Adipocyte (in vitro differentiated cells): ENCODE results near the gene CLSTN2.

Source experiments
- DNase-seq: peaks from one replicate; pipeline ENCODE4 v3.0.0-alpha.2; 2015; ENCODE audit warnings: low read depth
- H3K27me3 ChIP-seq: replicated peaks from 2 replicates; pipeline ENCODE4 v1.7.0; 2013; ENCODE audit warnings: mild to moderate bottlenecking, low read length, moderate library complexity; ENCODE audit not compliant: control insufficient read depth, insufficient read depth
- H3K36me3 ChIP-seq: 2 replicates; pipeline ENCODE4 v1.7.0; 2013; ENCODE audit warnings: low read length, mild to moderate bottlenecking, moderate library complexity; ENCODE audit not compliant: control insufficient read depth, insufficient read depth, severe bottlenecking
- H3K4me1 ChIP-seq: 2 replicates; pipeline ENCODE4 v1.7.0; 2013; ENCODE audit warnings: mild to moderate bottlenecking, low read length, moderate library complexity; ENCODE audit not compliant: control insufficient read depth, insufficient read depth
- H3K4me3 ChIP-seq: 2 replicates; pipeline ENCODE4 v1.7.0; 2013; ENCODE audit warnings: mild to moderate bottlenecking, low read length, moderate library complexity
- H3K9ac ChIP-seq: 2 replicates; pipeline ENCODE4 v1.7.0; 2013; ENCODE audit warnings: mild to moderate bottlenecking, low read length, moderate library complexity
- H3K9me3 ChIP-seq: 2 replicates; pipeline ENCODE4 v1.7.0; 2013; ENCODE audit warnings: mild to moderate bottlenecking, low read length, moderate library complexity; ENCODE audit not compliant: control insufficient read depth

Gene CLSTN2

GRCh38 chr3:140203510-140203909 is 268.5 kb downstream of the CLSTN2 start:
- H3K36me3 ChIP-seq: no peaks in the 10 kb centered on the region
- H3K9me3 ChIP-seq: no peaks in the 10 kb centered on the region
- no peaks in the 10 kb centered on the region for H3K4me1 ChIP-seq
- peaks cover 30% of the 10 kb centered on the region for H3K27me3 ChIP-seq
- no peak for DNase-seq
- no peak overlapping the region for H3K9ac ChIP-seq
- H3K4me3 ChIP-seq: no peak overlapping the region

DNA sequence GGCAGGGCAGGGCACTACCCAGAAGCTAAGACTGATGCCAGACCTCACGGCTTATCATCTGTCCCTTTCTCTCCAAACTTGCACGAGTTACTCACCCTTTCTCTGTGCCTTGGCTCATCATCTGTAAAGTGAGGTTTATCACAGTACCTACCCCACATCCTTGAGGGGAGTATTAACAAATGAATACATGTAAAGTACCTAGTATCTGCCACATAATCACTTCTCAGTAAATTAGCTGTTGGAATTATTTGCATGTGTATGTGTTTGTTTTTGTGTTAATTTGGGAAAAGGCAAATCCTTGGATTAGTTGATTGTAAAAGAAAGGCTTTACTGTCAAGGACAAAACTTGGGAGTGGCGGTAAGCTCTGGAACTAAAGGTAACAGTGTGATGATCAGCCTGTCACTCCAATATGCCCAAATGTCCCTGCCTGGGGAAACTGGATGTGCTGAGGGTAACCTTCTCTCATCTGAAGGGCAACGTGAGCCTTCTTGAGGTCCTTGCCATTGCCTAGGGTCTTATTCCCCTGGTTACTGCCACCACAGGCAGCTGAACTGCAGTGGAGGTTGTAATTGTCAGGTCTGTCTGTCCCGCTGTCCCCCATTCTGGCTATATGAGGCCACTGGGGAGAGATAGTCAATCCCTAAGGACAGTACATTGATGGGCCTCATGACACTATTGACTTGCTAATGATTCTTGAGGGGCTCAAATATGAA is 269.4 kb downstream of the CLSTN2 start:
- Histone ChIP-seq H3K9ac (no peak overlapping the region), H3K36me3 (no peaks in the 10 kb centered on the region), H3K4me1 (no peaks in the 10 kb centered on the region), H3K9me3 (no peaks in the 10 kb centered on the region), H3K27me3 (peaks cover 30% of the 10 kb centered on the region), H3K4me3 (no peak overlapping the region)
- no peak for DNase-seq

DNA sequence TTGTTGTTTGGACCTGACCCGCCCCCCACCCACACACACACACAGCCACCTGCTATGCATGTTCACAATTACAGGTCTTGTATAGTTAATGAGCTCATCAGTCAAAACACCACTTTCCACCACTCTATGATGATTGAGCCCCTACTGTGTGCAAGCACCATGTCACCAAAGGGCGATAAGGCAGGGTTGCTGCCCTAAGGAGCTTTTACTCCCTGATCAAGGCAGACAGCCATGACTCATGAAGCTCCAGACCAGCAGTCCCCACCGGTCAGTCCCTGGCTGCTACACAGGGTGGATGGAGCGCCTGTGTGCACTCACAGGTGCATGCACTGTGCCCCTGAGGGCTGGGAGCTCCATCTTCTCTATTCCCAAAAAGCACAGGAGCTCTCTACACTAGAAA is 270.6 kb downstream of the CLSTN2 start:
- Histone ChIP-seq H3K9me3 (no peaks in the 10 kb centered on the region), H3K9ac (no peak overlapping the region), H3K36me3 (no peaks in the 10 kb centered on the region), H3K27me3 (peaks cover 34% of the 10 kb centered on the region), H3K4me1 (no peaks in the 10 kb centered on the region), H3K4me3 (no peak overlapping the region)
- no peak for DNase-seq

GRCh38 chr3:140206196-140207040 is 271.4 kb downstream of the CLSTN2 start:
- H3K27me3 ChIP-seq: peaks cover 34% of the 10 kb centered on the region
- no peaks in the 10 kb centered on the region for H3K36me3 ChIP-seq
- peak; percentile 66 for DNase-seq
- H3K9me3 ChIP-seq: no peaks in the 10 kb centered on the region
- no peaks in the 10 kb centered on the region for H3K4me1 ChIP-seq
- H3K9ac ChIP-seq: no peak overlapping the region
- no peak overlapping the region for H3K4me3 ChIP-seq

DNA sequence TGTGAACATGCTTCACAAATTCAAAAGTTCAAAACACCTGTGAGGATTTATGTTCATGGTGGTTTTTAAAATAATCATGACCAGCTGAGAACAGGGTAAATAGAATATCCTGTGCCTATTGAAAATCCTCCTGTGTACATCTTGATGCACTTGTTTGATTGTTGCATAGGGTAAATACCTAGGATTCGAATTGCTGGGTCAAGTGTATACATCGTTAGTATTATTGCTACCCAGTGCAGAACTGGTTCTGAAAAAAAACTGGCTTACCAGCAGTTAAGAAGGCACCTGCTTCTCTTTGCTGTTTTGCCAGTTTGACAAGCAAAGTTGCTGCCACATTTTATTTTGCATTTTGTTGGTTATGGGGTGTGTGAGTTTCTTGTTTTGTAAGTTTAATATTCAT is 272.6 kb downstream of the CLSTN2 start:
- Histone ChIP-seq H3K27me3 (peaks cover 34% of the 10 kb centered on the region), H3K4me1 (no peaks in the 10 kb centered on the region), H3K36me3 (no peaks in the 10 kb centered on the region), H3K9me3 (no peaks in the 10 kb centered on the region), H3K9ac (no peak overlapping the region), H3K4me3 (no peak overlapping the region)
- DNase-seq: no peak

GRCh38 chr3:140216249-140216648 is 281.3 kb downstream of the CLSTN2 start:
- Histone ChIP-seq H3K4me1 (no peaks in the 10 kb centered on the region), H3K36me3 (no peaks in the 10 kb centered on the region), H3K27me3 (no peaks in the 10 kb centered on the region), H3K9ac (no peak overlapping the region), H3K4me3 (no peak overlapping the region), H3K9me3 (no peaks in the 10 kb centered on the region)
- DNase-seq: no peak

- Histone ChIP-seq H3K9ac (no peak overlapping the region), H3K9me3 (no peaks in the 10 kb centered on the region), H3K4me3 (no peak overlapping the region), H3K36me3 (no peaks in the 10 kb centered on the region), H3K4me1 (no peaks in the 10 kb centered on the region), H3K27me3 (no peaks in the 10 kb centered on the region)
- DNase-seq: no peak
Measured at GRCh38 chr3:140219291-140219690, 284.3 kb downstream of the CLSTN2 start.

GRCh38 chr3:140219923-140220452 is 285.0 kb downstream of the CLSTN2 start:
- H3K4me1 ChIP-seq: no peaks in the 10 kb centered on the region
- no peaks in the 10 kb centered on the region for H3K27me3 ChIP-seq
- H3K4me3 ChIP-seq: no peak overlapping the region
- no peaks in the 10 kb centered on the region for H3K9me3 ChIP-seq
- no peak for DNase-seq
- H3K36me3 ChIP-seq: no peaks in the 10 kb centered on the region
- no peak overlapping the region for H3K9ac ChIP-seq

GRCh38 chr3:140223197-140223596 is 288.2 kb downstream of the CLSTN2 start:
- no peak for DNase-seq
- Histone ChIP-seq H3K27me3 (no peaks in the 10 kb centered on the region), H3K9ac (no peak overlapping the region), H3K9me3 (no peaks in the 10 kb centered on the region), H3K4me1 (no peaks in the 10 kb centered on the region), H3K36me3 (no peaks in the 10 kb centered on the region), H3K4me3 (no peak overlapping the region)

GRCh38 chr3:140223631-140224030 is 288.6 kb downstream of the CLSTN2 start:
- H3K27me3 ChIP-seq: no peaks in the 10 kb centered on the region
- H3K36me3 ChIP-seq: no peaks in the 10 kb centered on the region
- peak; percentile 27 for DNase-seq
- H3K4me3 ChIP-seq: no peak overlapping the region
- no peaks in the 10 kb centered on the region for H3K9me3 ChIP-seq
- no peak overlapping the region for H3K9ac ChIP-seq
- H3K4me1 ChIP-seq: no peaks in the 10 kb centered on the region

- H3K27me3 ChIP-seq: peaks cover 6% of the 10 kb centered on the region
- H3K9ac ChIP-seq: no peak overlapping the region
- DNase-seq: no peak
- no peaks in the 10 kb centered on the region for H3K4me1 ChIP-seq
- no peak overlapping the region for H3K4me3 ChIP-seq
- H3K9me3 ChIP-seq: no peaks in the 10 kb centered on the region
- H3K36me3 ChIP-seq: no peaks in the 10 kb centered on the region
Measured at GRCh38 chr3:140224307-140224706, 289.3 kb downstream of the CLSTN2 start.
